ENCODE measurements around the gene PTPRN2.

The PTPRN2 gene

DNA sequence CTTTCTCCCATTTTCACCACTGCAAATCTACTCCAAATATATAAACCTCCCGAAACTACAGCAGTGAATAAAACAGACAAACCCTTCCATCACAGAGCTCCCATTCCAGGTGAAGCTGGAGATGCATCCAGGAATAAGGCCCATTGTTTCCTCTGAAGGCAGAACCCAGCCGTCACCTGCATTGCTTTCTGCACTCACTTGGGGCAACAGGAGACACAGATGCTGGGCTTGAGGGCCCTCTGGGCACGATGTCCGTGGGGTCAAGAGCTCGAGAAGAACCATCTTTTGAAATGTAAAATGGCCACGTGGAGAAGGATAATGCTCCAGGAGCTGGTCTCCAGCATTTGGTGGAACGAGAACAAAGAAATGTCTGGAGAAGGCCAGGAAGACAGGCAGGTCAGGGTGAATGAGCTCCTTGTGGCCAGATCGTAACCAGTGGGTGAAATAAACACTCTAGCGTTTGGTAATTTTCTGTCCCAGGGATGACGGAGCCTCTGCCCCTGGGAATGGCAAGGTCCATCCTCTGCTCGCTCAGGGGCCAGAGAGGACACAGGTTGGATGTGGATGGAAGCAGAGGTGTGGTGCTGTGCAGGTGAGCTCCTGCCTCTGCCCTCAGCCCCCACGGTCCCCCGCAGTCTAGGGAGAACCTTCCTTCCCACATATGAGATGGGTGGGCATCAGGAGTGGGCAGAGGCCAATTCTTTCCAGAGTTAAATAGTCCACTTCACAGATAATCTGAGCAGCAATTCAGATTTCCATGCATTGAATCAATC lies 694.7 kb downstream of the PTPRN2 start:
- no peak for DNase-seq (ENCODE audit: low read depth)
- H3K4me3 ChIP-seq (ENCODE audit: low read depth, low read length): no peak overlapping the region
- TF ChIP-seq, protein P1, sequence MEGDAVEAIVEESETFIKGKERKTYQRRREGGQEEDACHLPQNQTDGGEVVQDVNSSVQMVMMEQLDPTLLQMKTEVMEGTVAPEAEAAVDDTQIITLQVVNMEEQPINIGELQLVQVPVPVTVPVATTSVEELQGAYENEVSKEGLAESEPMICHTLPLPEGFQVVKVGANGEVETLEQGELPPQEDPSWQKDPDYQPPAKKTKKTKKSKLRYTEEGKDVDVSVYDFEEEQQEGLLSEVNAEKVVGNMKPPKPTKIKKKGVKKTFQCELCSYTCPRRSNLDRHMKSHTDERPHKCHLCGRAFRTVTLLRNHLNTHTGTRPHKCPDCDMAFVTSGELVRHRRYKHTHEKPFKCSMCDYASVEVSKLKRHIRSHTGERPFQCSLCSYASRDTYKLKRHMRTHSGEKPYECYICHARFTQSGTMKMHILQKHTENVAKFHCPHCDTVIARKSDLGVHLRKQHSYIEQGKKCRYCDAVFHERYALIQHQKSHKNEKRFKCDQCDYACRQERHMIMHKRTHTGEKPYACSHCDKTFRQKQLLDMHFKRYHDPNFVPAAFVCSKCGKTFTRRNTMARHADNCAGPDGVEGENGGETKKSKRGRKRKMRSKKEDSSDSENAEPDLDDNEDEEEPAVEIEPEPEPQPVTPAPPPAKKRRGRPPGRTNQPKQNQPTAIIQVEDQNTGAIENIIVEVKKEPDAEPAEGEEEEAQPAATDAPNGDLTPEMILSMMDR (IDR thresholded peaks at IDR 0.05; ENCODE audit: low read depth, low read length, missing control alignments): no peak

DNA sequence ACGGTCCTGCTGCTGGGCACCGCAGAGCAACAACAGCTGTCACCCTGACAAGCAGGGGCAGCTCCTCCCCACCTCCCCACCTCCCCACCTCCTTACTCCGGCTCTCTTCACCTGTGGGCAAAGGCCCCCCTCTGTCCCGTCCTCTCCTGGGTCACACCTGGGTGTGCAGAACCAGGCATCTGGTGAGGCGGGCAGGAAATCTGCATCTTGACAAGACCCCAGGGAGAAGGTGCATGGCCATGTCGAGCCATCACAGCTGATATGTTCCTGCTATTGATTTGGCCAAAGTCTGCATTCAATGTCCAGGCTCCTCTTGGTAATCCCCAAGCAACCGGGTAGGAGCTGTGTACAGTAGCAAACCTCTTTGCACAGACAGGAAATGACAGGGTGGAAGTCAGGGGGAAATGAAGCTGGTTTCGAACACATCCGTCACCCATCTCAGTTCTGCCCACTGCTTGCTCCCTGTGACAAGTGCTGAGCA lies 696.7 kb downstream of the PTPRN2 start:
- TF ChIP-seq, protein P1 (IDR thresholded peaks at IDR 0.05; ENCODE audit: low read depth, low read length, missing control alignments): no peak
- no peak for DNase-seq (ENCODE audit: low read depth)
- H3K4me3 ChIP-seq (ENCODE audit: low read depth, low read length): no peak overlapping the region

DNA sequence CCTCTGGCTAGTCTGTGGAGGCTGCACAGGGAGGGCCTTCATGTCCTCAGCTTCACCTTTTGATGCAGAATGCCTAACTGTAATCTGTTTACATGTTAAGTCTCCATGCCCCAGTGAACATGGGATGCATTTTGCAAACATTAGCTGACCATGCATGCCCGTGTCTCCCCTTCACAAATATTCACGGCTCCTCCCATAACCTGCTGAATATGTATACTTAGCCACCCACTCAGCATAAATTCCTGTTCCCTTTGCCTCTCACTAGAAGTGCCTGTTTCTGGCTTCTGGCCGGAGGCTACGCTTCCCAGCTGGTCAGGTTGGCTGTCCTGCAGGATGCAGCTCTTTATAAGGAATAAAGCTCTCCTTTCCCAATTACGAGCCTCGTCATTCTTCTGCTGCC lies 698.1 kb downstream of the PTPRN2 start:
- TF ChIP-seq, protein P1 (IDR thresholded peaks at IDR 0.05; ENCODE audit: low read depth, low read length, missing control alignments): no peak
- no peak overlapping the region for H3K4me3 ChIP-seq (ENCODE audit: low read depth, low read length)
- no peak for DNase-seq (ENCODE audit: low read depth)

DNA sequence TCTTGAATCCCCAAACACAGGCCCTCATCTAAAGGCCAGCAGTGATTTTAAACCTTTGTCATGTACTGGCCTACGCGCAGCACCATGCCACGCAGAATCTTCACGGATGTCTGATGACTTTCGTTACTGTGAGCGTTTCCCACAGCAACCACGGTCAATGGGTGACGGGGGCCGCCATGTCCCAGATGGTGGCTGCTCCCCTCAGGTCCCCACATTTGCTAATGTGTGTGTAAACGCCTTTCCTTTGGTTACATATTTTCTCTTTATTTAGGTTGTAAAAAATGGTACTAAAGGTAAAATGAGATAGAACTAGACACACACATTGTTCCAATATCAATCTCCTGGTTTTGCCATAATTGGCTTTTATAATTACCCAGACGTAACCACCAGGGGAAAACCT lies 699.0 kb downstream of the PTPRN2 start:
- no peak for DNase-seq (ENCODE audit: low read depth)
- H3K4me3 ChIP-seq (ENCODE audit: low read depth, low read length): no peak overlapping the region
- TF ChIP-seq, protein P1 (IDR thresholded peaks at IDR 0.05; ENCODE audit: low read depth, low read length, missing control alignments): no peak

DNA sequence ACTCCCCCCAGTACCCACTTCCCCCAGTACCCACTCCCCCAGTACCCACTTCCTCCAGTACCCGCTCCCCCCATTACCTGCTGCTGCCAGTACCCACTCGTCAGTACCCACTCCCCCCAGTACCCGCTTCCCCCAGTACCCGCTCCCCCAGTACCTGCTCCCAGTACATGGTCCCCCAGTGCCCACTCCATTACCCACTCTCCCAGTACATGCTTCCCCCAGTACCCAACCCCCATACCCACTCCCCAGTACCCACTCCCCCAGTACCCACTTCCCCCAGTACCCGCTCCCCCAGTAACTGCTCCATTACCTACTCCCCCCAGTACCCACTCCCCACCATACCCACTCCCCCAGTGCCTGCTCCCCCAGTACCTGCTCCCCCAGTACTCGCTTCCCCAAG lies 700.2 kb downstream of the PTPRN2 start:
- no peak overlapping the region for H3K4me3 ChIP-seq (ENCODE audit: low read depth, low read length)
- DNase-seq (ENCODE audit: low read depth): no peak
- TF ChIP-seq, protein P1 (IDR thresholded peaks at IDR 0.05; ENCODE audit: low read depth, low read length, missing control alignments): no peak

DNA sequence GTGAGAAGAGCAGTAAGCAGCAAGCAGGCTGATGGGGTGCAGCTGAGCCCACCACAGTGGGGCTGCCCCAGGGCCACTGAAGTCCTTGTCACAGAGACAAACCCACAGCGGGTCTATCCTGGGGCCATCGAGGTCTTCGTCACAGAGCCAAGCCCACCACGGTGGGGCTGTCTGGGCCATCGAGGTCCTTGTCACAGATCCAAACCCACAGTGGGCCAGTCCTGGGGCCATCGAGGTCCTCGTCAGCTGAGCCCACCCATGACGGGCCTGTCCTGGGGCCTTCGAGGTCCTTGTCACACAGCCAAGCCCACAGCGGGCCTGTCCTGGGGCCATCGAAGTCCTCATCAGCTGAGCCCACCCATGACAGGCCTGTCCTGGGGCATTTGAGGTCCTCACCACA lies 700.9 kb downstream of the PTPRN2 start:
- DNase-seq (ENCODE audit: low read depth): no peak
- TF ChIP-seq, protein P1 (IDR thresholded peaks at IDR 0.05; ENCODE audit: low read depth, low read length, missing control alignments): no peak
- H3K4me3 ChIP-seq (ENCODE audit: low read depth, low read length): no peak overlapping the region

DNA sequence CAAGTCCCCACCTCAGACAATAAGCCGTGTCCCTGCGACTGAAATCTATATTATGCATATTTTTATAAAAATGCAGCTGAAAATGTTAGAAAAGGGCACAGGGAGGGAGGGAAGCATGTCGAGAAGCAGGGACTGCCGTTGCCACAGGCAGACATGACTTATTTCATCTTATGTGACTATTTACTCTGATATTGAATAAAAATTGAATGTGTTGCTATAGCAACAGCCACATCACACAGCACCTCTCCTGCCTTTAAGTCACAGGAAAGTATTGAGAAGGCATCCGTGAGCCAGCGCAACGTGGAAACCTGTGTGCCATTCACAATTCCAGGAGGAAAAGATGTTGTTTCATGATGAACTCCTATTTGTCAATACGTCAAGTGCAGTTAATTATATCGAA lies 701.4 kb downstream of the PTPRN2 start:
- DNase-seq (ENCODE audit: low read depth): no peak
- no peak overlapping the region for H3K4me3 ChIP-seq (ENCODE audit: low read depth, low read length)
- TF ChIP-seq, protein P1 (IDR thresholded peaks at IDR 0.05; ENCODE audit: low read depth, low read length, missing control alignments): no peak
